LNCAP (cell line): ENCODE results near the gene CKM.

Experiments used
- CTCF ChIP-seq: fragments of 450-650 bp; IDR thresholded peaks from 2 replicates; pipeline ENCODE4 v1.5.1; 2017; ENCODE audit warnings: mild to moderate bottlenecking

Gene CKM

GRCh38 chr19:45352914-45353796, 30.5 kb upstream of the CKM start:
- no peak for TF ChIP-seq CTCF

- no peak for TF ChIP-seq CTCF
These were observed 29.8 kb upstream of the CKM start for GRCh38 chr19:45352471-45352870.

- TF ChIP-seq CTCF = no peak
These were observed 29.4 kb upstream of the CKM start for GRCh38 chr19:45352062-45352461.

- no peak for TF ChIP-seq CTCF
These were observed 28.8 kb upstream of the CKM start for GRCh38 chr19:45351401-45351952.

- TF ChIP-seq CTCF = no peak
These were observed 27.9 kb upstream of the CKM start for GRCh38 chr19:45350477-45351058.

- TF ChIP-seq CTCF = no peak
These were observed 26.8 kb upstream of the CKM start for GRCh38 chr19:45349430-45349941.

- no peak for TF ChIP-seq CTCF
These were observed 26.4 kb upstream of the CKM start for GRCh38 chr19:45349126-45349415.
